ENCODE data around the gene SEMA4A. TPM values are rescaled to one million over a fixed set of nuclear protein-coding genes. Genes with fewer than 3 reads are reported as not detected.
"Not testable (repeated sequence)": the region's sequence is repeated elsewhere in the genome, so short reads cannot be mapped to it uniquely, and the experiment has no call there.

SEMA4A gene
- total and polyA plus RNA-seq, 5 experiments from 2014 or later, result 0.16 to 1.4 (median 1.2) TPM

- Mint-ChIP-seq H3K4me1 (peaks cover 23 to 66% (median 54%) of the 10 kb centered on the region in 4 donors), H3K27ac (peak overlapping the region in 2 of 10 donors; percentile 24 to 48), H3K36me3 (peaks cover 6 to 29% (median 8%) of the 10 kb centered on the region in 3 donors)
- POLR2A ChIA-PET, H3K27me3 Mint-ChIP-seq, DNase-seq, H3K9me3 Mint-ChIP-seq, H3K4me3 Mint-ChIP-seq, ATAC-seq: not testable (repeated sequence)
These were observed 63.1 kb downstream of the SEMA4A start for GRCh38 chr1:156216361-156217086.

- H3K27me3 Mint-ChIP-seq, result no peaks in the 10 kb centered on the region
- POLR2A ChIA-PET, result no interaction called here
- peak overlapping the region in 9 of 10 donors; percentile 26 to 80 (median 45) for H3K4me3 Mint-ChIP-seq
- no peak for ATAC-seq
- DNase-seq, result peak in 2 of 10 donors; percentile 13 to 24
- peaks cover 6 to 42% (median 14%) of the 10 kb centered on the region in 3 donors for H3K36me3 Mint-ChIP-seq
- no peaks in the 10 kb centered on the region for H3K9me3 Mint-ChIP-seq
- H3K4me1 Mint-ChIP-seq, result peaks cover 24 to 64% (median 49%) of the 10 kb centered on the region in 4 donors
- H3K27ac Mint-ChIP-seq, result peak overlapping the region; percentile 7 to 96 (median 72)
These were observed 64.5 kb downstream of the SEMA4A start for GRCh38 chr1:156217871-156218270.

- Mint-ChIP-seq H3K27ac (peak overlapping the region in 1 of 10 donors; percentile 58), H3K4me1 (peaks cover 25 to 48% (median 35%) of the 10 kb centered on the region in 4 donors), H3K27me3 (no peaks in the 10 kb centered on the region), H3K4me3 (no peak overlapping the region), H3K9me3 (no peaks in the 10 kb centered on the region), H3K36me3 (peaks cover 11 to 52% (median 17%) of the 10 kb centered on the region in 3 donors)
- POLR2A ChIA-PET, result no interaction called here
- no peak for ATAC-seq
- DNase-seq, result no peak
These were observed 66.8 kb downstream of the SEMA4A start for GRCh38 chr1:156220226-156220625.

GRCh38 chr1:156221986-156222692, 68.8 kb downstream of the SEMA4A start:
- no peak overlapping the region for H3K4me3 Mint-ChIP-seq
- H3K9me3 Mint-ChIP-seq, result no peaks in the 10 kb centered on the region
- POLR2A ChIA-PET, result interaction anchor here (1.4 kb wide), 1 partner anchor 9 kb away, joined by 3 read pairs; the partner anchor contains the start of gene PMF1
- peak overlapping the region in 7 of 10 donors; percentile 7 to 76 (median 44) for H3K27ac Mint-ChIP-seq
- H3K4me1 Mint-ChIP-seq, result peaks cover 28 to 45% (median 39%) of the 10 kb centered on the region in 4 donors
- H3K27me3 Mint-ChIP-seq, result no peaks in the 10 kb centered on the region
- ATAC-seq, result no peak
- DNase-seq, result no peak
- H3K36me3 Mint-ChIP-seq, result peaks cover 11 to 62% (median 20%) of the 10 kb centered on the region in 3 donors

GRCh38 chr1:156225677-156226014, 72.3 kb downstream of the SEMA4A start:
- Mint-ChIP-seq H3K4me1 (peaks cover 20 to 26% (median 23%) of the 10 kb centered on the region in 4 donors), H3K36me3 (peaks cover 11 to 73% (median 25%) of the 10 kb centered on the region in 3 donors), H3K27me3 (no peaks in the 10 kb centered on the region), H3K4me3 (no peak overlapping the region), H3K9me3 (no peaks in the 10 kb centered on the region), H3K27ac (peak overlapping the region in 8 of 10 donors; percentile 1 to 80 (median 42))
- DNase-seq, result no peak
- POLR2A ChIA-PET, result interaction anchor here (0.7 to 2.6 kb wide), 4 partner anchors 12 to 80 kb away, joined by 3 to 14 read pairs (median 10); partner anchors contain the start of gene PMF1
- ATAC-seq, result no peak

GRCh38 chr1:156226116-156226538, 72.7 kb downstream of the SEMA4A start:
- ATAC-seq, result no peak
- H3K27ac Mint-ChIP-seq, result peak overlapping the region in 1 of 10 donors; percentile 23
- H3K36me3 Mint-ChIP-seq, result peaks cover 8 to 70% (median 22%) of the 10 kb centered on the region in 3 donors
- peaks cover 17 to 23% (median 20%) of the 10 kb centered on the region in 4 donors for H3K4me1 Mint-ChIP-seq
- no peaks in the 10 kb centered on the region for H3K27me3 Mint-ChIP-seq
- POLR2A ChIA-PET, result interaction anchor here (1.7 to 2.6 kb wide), 2 partner anchors 13 to 33 kb away, joined by 11 to 14 read pairs; partner anchors contain the start of gene PMF1
- H3K9me3 Mint-ChIP-seq, result no peaks in the 10 kb centered on the region
- peak overlapping the region in 1 of 10 donors; percentile 29 for H3K4me3 Mint-ChIP-seq
- DNase-seq, result no peak

GRCh38 chr1:156226782-156227181, 73.4 kb downstream of the SEMA4A start:
- H3K27ac Mint-ChIP-seq, result peak overlapping the region in 3 of 10 donors; percentile 23 to 49 (median 43)
- no peaks in the 10 kb centered on the region for H3K27me3 Mint-ChIP-seq
- no peak overlapping the region for H3K4me3 Mint-ChIP-seq
- POLR2A ChIA-PET, result interaction anchor here (2.6 kb wide), 1 partner anchor 13 kb away, joined by 14 read pairs; the partner anchor contains the start of gene PMF1
- H3K9me3 Mint-ChIP-seq, result no peaks in the 10 kb centered on the region
- ATAC-seq (no peak), DNase-seq (no peak)
- peaks cover 5 to 67% (median 19%) of the 10 kb centered on the region in 3 donors for H3K36me3 Mint-ChIP-seq
- H3K4me1 Mint-ChIP-seq, result peaks cover 11 to 20% (median 17%) of the 10 kb centered on the region in 4 donors

Other genes starting within 250 kb of the SEMA4A start
- 10 to 100 TPM; 39.2 to 42.5 TPM for gene RIT1, start 242.2 kb upstream of the SEMA4A start, total RNA-seq
- 10 to 100 TPM; 16.4 to 18.0 (median 17.0) TPM for gene RIT1, start 242.2 kb upstream of the SEMA4A start, polyA plus RNA-seq
- 100 to 1,000 TPM; 109 to 110 TPM for gene KHDC4, start 219.2 kb upstream of the SEMA4A start, total RNA-seq
- 1 to 10 TPM; 5.0 to 7.2 (median 6.5) TPM for gene KHDC4, start 219.2 kb upstream of the SEMA4A start, polyA plus RNA-seq
- not detected for gene RXFP4, start 211.9 kb upstream of the SEMA4A start, total RNA-seq
- under 1 TPM in 1 of 3 donors, not detected in 2; 0.46 TPM for gene RXFP4, start 211.9 kb upstream of the SEMA4A start, polyA plus RNA-seq
- 100 to 1,000 TPM; 204 to 210 TPM for gene ARHGEF2, start 175.0 kb upstream of the SEMA4A start, total RNA-seq
- gene ARHGEF2, start 175.0 kb upstream of the SEMA4A start, polyA plus RNA-seq, result 10 to 100 TPM; 13.8 to 22.0 (median 15.8) TPM
- gene SSR2, start 132.6 kb upstream of the SEMA4A start, total RNA-seq, result 100 to 1,000 TPM; 199 to 218 TPM
- gene SSR2, start 132.6 kb upstream of the SEMA4A start, polyA plus RNA-seq, result 100 to 1,000 TPM; 345 to 396 (median 347) TPM
- gene UBQLN4, start 99.8 kb upstream of the SEMA4A start, total RNA-seq, result 10 to 100 TPM; 31.6 to 34.8 TPM
- 1 to 10 TPM; 6.9 to 9.7 (median 7.6) TPM for gene UBQLN4, start 99.8 kb upstream of the SEMA4A start, polyA plus RNA-seq
- 10 to 100 TPM; 22.6 to 24.2 TPM for gene LAMTOR2, start 98.8 kb upstream of the SEMA4A start, total RNA-seq
- 100 to 1,000 TPM in 1 of 3 donors, 10 to 100 TPM in 2; 89.1 to 102 (median 96.1) TPM for gene LAMTOR2, start 98.8 kb upstream of the SEMA4A start, polyA plus RNA-seq
- gene RAB25, start 92.4 kb upstream of the SEMA4A start, total RNA-seq, result 1 to 10 TPM; 1.1 to 1.3 TPM
- gene RAB25, start 92.4 kb upstream of the SEMA4A start, polyA plus RNA-seq, result 1 to 10 TPM in 1 of 3 donors, under 1 TPM in 2; 0.81 to 2.0 (median 0.96) TPM
- gene MEX3A, start 71.1 kb upstream of the SEMA4A start, total RNA-seq, result under 1 TPM in 1 of 2 experiments, not detected in 1; 0.38 TPM
- not detected for gene MEX3A, start 71.1 kb upstream of the SEMA4A start, polyA plus RNA-seq
- gene LMNA, start 38.9 kb upstream of the SEMA4A start, total RNA-seq, result 1 to 10 TPM; 2.0 to 2.7 TPM
- 1 to 10 TPM in 1 of 3 donors, under 1 TPM in 2; 0.62 to 4.0 (median 0.75) TPM for gene LMNA, start 38.9 kb upstream of the SEMA4A start, polyA plus RNA-seq
- 10 to 100 TPM; 16.8 to 21.4 TPM for gene SLC25A44, start 40.5 kb downstream of the SEMA4A start, total RNA-seq
- 10 to 100 TPM in 1 of 3 donors, 1 to 10 TPM in 2; 6.0 to 16.4 (median 9.7) TPM for gene SLC25A44, start 40.5 kb downstream of the SEMA4A start, polyA plus RNA-seq
- 10 to 100 TPM; 49.1 to 54.8 TPM for gene PMF1, start 59.4 kb downstream of the SEMA4A start, total RNA-seq
- gene PMF1, start 59.4 kb downstream of the SEMA4A start, polyA plus RNA-seq, result 10 to 100 TPM; 70.8 to 79.9 (median 76.5) TPM
- gene BGLAP, start 88.6 kb downstream of the SEMA4A start, total RNA-seq, result 1 to 10 TPM; 6.5 to 7.8 TPM
- gene BGLAP, start 88.6 kb downstream of the SEMA4A start, polyA plus RNA-seq, result under 1 TPM in 1 of 3 donors, not detected in 2; 0.26 TPM
- gene PAQR6, start 94.5 kb downstream of the SEMA4A start, total RNA-seq, result 1 to 10 TPM; 2.8 to 3.0 TPM
- under 1 TPM; 0.15 to 0.21 (median 0.21) TPM for gene PAQR6, start 94.5 kb downstream of the SEMA4A start, polyA plus RNA-seq
- gene SMG5, start 129.2 kb downstream of the SEMA4A start, total RNA-seq, result 10 to 100 TPM; 66.7 to 68.9 TPM
- gene SMG5, start 129.2 kb downstream of the SEMA4A start, polyA plus RNA-seq, result 10 to 100 TPM in 2 of 3 donors, 1 to 10 TPM in 1; 9.5 to 28.4 (median 11.1) TPM
- 10 to 100 TPM; 15.0 to 15.6 TPM for gene TMEM79, start 130.7 kb downstream of the SEMA4A start, total RNA-seq
- gene TMEM79, start 130.7 kb downstream of the SEMA4A start, polyA plus RNA-seq, result 1 to 10 TPM; 2.5 to 9.6 (median 4.8) TPM
- gene GLMP, start 142.1 kb downstream of the SEMA4A start, total RNA-seq, result 10 to 100 TPM; 22.1 to 23.3 TPM
- gene GLMP, start 142.1 kb downstream of the SEMA4A start, polyA plus RNA-seq, result 10 to 100 TPM; 12.1 to 22.2 (median 17.3) TPM
- under 1 TPM in 1 of 2 experiments, not detected in 1; 0.78 TPM for gene VHLL, start 145.7 kb downstream of the SEMA4A start, total RNA-seq
- not detected for gene VHLL, start 145.7 kb downstream of the SEMA4A start, polyA plus RNA-seq
- gene CCT3, start 184.7 kb downstream of the SEMA4A start, total RNA-seq, result 100 to 1,000 TPM; 142 to 154 TPM
- gene CCT3, start 184.7 kb downstream of the SEMA4A start, polyA plus RNA-seq, result 100 to 1,000 TPM; 232 to 270 (median 263) TPM
- not detected for gene TSACC, start 184.9 kb downstream of the SEMA4A start, total RNA-seq
- 1 to 10 TPM in 1 of 3 donors, under 1 TPM in 2; 0.40 to 2.2 (median 0.83) TPM for gene TSACC, start 184.9 kb downstream of the SEMA4A start, polyA plus RNA-seq
- gene RHBG, start 215.6 kb downstream of the SEMA4A start, total RNA-seq, result not detected
- not detected for gene RHBG, start 215.6 kb downstream of the SEMA4A start, polyA plus RNA-seq

Data from naive thymus-derived CD8-positive, alpha-beta T cell (primary cell).